Activated T-helper 1 cell treated with anti-CD3 and anti-CD28 coated beads, Interleukin-12 subunit alpha, Interleukin-12 subunit beta, Interleukin-2, Interleukin-4 antibody, amounts not matched to agents 30 ng/mL and 10 ng/mL and 1 ng/mL, durations not matched to agents 14 hours and 24 hours and 36 hours (primary cell): ENCODE measurements around the gene ERO1A. TPM values are rescaled to one million over a fixed set of nuclear protein-coding genes. Genes with fewer than 3 reads are reported as not detected.

Experiments used
- DNase-seq: peaks from one replicate; pipeline ENCODE4 v3.0.0; 2021; ENCODE audit warnings: low spot score
- H3K27ac Mint-ChIP-seq: one replicate; pipeline ENCODE4 v1.8.0; 2021; ENCODE audit warnings: mild to moderate bottlenecking, mixed read lengths
- H3K27me3 Mint-ChIP-seq: one replicate; pipeline ENCODE4 v1.8.0; 2022; ENCODE audit warnings: mild to moderate bottlenecking, moderate library complexity, mixed read lengths; ENCODE audit not compliant: insufficient read depth
- H3K36me3 Mint-ChIP-seq: one replicate; pipeline ENCODE4 v1.8.0; 2021; ENCODE audit warnings: low read depth, mixed read lengths
- H3K4me1 Mint-ChIP-seq: one replicate; pipeline ENCODE4 v1.8.0; 2021; ENCODE audit warnings: low read depth, mixed read lengths
- H3K4me3 Mint-ChIP-seq: one replicate; pipeline ENCODE4 v1.8.0; 2021; ENCODE audit warnings: mild to moderate bottlenecking, moderate library complexity, mixed read lengths
- H3K9me3 Mint-ChIP-seq: one replicate; pipeline ENCODE4 v1.8.0; 2021; ENCODE audit warnings: mixed read lengths
- intact Hi-C: fragments of 100-400 bp; cut with micrococcal nuclease; formaldehyde crosslinking; loops from one replicate; pipeline ENCODE4 v1.15.1; 2024
- total RNA-seq: library from RNA; stranded (reverse); gene quantifications from 2 replicates; pipeline ENCODE4 v1.2.3, GENCODE V29; 2022

Gene ERO1A
- total RNA-seq, 1 donor from 2014 or later = 144 TPM

- H3K4me3 Mint-ChIP-seq = no peak overlapping the region
- H3K4me1 Mint-ChIP-seq = peaks cover 14% of the 10 kb centered on the region
- no peaks in the 10 kb centered on the region for H3K27me3 Mint-ChIP-seq
- DNase-seq = no peak
- H3K36me3 Mint-ChIP-seq = peaks cover 37% of the 10 kb centered on the region
- intact Hi-C loops = loop anchor here (5.0 to 10.0 kb wide), 2 partner anchors 89 to 347 kb away; partner anchors contain the start of genes GPR137C and TXNDC16
- H3K27ac Mint-ChIP-seq = no peak overlapping the region
- peaks cover 14% of the 10 kb centered on the region for H3K9me3 Mint-ChIP-seq
Observed at GRCh38 chr14:52641745-52642144, 53.6 kb downstream of the ERO1A start.

GRCh38 chr14:52640137-52640536 lies 55.2 kb downstream of the ERO1A start:
- Mint-ChIP-seq H3K4me1 (peaks cover 14% of the 10 kb centered on the region), H3K36me3 (peaks cover 28% of the 10 kb centered on the region), H3K4me3 (no peak overlapping the region), H3K27me3 (peaks cover 6% of the 10 kb centered on the region), H3K27ac (peak overlapping the region; percentile 41), H3K9me3 (peaks cover 14% of the 10 kb centered on the region)
- no peak for DNase-seq
- intact Hi-C loops = loop anchor here (5.0 to 10.0 kb wide), 2 partner anchors 88 to 345 kb away; partner anchors contain the start of genes GPR137C and TXNDC16

- no peaks in the 10 kb centered on the region for H3K4me1 Mint-ChIP-seq
- peaks cover 13% of the 10 kb centered on the region for H3K27me3 Mint-ChIP-seq
- H3K27ac Mint-ChIP-seq = no peak overlapping the region
- DNase-seq = no peak
- H3K36me3 Mint-ChIP-seq = no peaks in the 10 kb centered on the region
- no peak overlapping the region for H3K4me3 Mint-ChIP-seq
- no peaks in the 10 kb centered on the region for H3K9me3 Mint-ChIP-seq
- intact Hi-C loops = no loop called here
Observed at GRCh38 chr14:52619687-52620086, 75.7 kb downstream of the ERO1A start.

- no peak overlapping the region for H3K27ac Mint-ChIP-seq
- H3K4me3 Mint-ChIP-seq = no peak overlapping the region
- no peaks in the 10 kb centered on the region for H3K9me3 Mint-ChIP-seq
- H3K27me3 Mint-ChIP-seq = peaks cover 15% of the 10 kb centered on the region
- H3K4me1 Mint-ChIP-seq = no peaks in the 10 kb centered on the region
- H3K36me3 Mint-ChIP-seq = no peaks in the 10 kb centered on the region
- no peak for DNase-seq
- intact Hi-C loops = no loop called here
Observed at GRCh38 chr14:52618602-52619001, 76.8 kb downstream of the ERO1A start.

GRCh38 chr14:52610187-52610586 lies 85.2 kb downstream of the ERO1A start:
- Mint-ChIP-seq H3K4me1 (no peaks in the 10 kb centered on the region), H3K27ac (no peak overlapping the region)

GRCh38 chr14:52609445-52610044 lies 85.8 kb downstream of the ERO1A start:
- no peaks in the 10 kb centered on the region for H3K36me3 Mint-ChIP-seq
- H3K9me3 Mint-ChIP-seq = no peaks in the 10 kb centered on the region
- no peaks in the 10 kb centered on the region for H3K4me1 Mint-ChIP-seq
- H3K27ac Mint-ChIP-seq = no peak overlapping the region
- H3K4me3 Mint-ChIP-seq = no peak overlapping the region
- no peak for DNase-seq
- H3K27me3 Mint-ChIP-seq = peaks cover 10% of the 10 kb centered on the region
- intact Hi-C loops = no loop called here

More at GRCh38 chr14:52610187-52610586, 85.2 kb downstream of the ERO1A start:
- Mint-ChIP-seq H3K27me3 (peaks cover 4% of the 10 kb centered on the region), H3K36me3 (no peaks in the 10 kb centered on the region), H3K9me3 (no peaks in the 10 kb centered on the region), H3K4me3 (no peak overlapping the region)
- DNase-seq = no peak
- intact Hi-C loops = no loop called here

- no peaks in the 10 kb centered on the region for H3K36me3 Mint-ChIP-seq
- DNase-seq = no peak
- H3K4me3 Mint-ChIP-seq = no peak overlapping the region
- peaks cover 12% of the 10 kb centered on the region for H3K27me3 Mint-ChIP-seq
- H3K27ac Mint-ChIP-seq = no peak overlapping the region
- intact Hi-C loops = no loop called here
- peaks cover 4% of the 10 kb centered on the region for H3K4me1 Mint-ChIP-seq
- H3K9me3 Mint-ChIP-seq = no peaks in the 10 kb centered on the region
Observed at GRCh38 chr14:52607061-52607460, 88.3 kb downstream of the ERO1A start.

- H3K4me1 Mint-ChIP-seq = peaks cover 5% of the 10 kb centered on the region
- H3K27me3 Mint-ChIP-seq = peaks cover 15% of the 10 kb centered on the region
- H3K36me3 Mint-ChIP-seq = no peaks in the 10 kb centered on the region
- no peaks in the 10 kb centered on the region for H3K9me3 Mint-ChIP-seq
- no peak overlapping the region for H3K4me3 Mint-ChIP-seq
- intact Hi-C loops = no loop called here
- no peak for DNase-seq
- H3K27ac Mint-ChIP-seq = no peak overlapping the region
Observed at GRCh38 chr14:52602131-52602530, 93.2 kb downstream of the ERO1A start.

GRCh38 chr14:52599974-52600373 lies 95.4 kb downstream of the ERO1A start:
- no peak overlapping the region for H3K27ac Mint-ChIP-seq
- no peak overlapping the region for H3K4me3 Mint-ChIP-seq
- intact Hi-C loops = no loop called here
- H3K36me3 Mint-ChIP-seq = no peaks in the 10 kb centered on the region
- no peak for DNase-seq
- no peaks in the 10 kb centered on the region for H3K9me3 Mint-ChIP-seq
- H3K27me3 Mint-ChIP-seq = peaks cover 11% of the 10 kb centered on the region
- peaks cover 5% of the 10 kb centered on the region for H3K4me1 Mint-ChIP-seq

- no peak overlapping the region for H3K27ac Mint-ChIP-seq
- H3K27me3 Mint-ChIP-seq = peaks cover 7% of the 10 kb centered on the region
- H3K9me3 Mint-ChIP-seq = peaks cover 6% of the 10 kb centered on the region
- H3K4me3 Mint-ChIP-seq = no peak overlapping the region
- H3K36me3 Mint-ChIP-seq = no peaks in the 10 kb centered on the region
- H3K4me1 Mint-ChIP-seq = peaks cover 5% of the 10 kb centered on the region
- intact Hi-C loops = no loop called here
- DNase-seq = no peak
Observed at GRCh38 chr14:52598568-52598967, 96.8 kb downstream of the ERO1A start.

GRCh38 chr14:52596861-52597260 lies 98.5 kb downstream of the ERO1A start:
- no peak for DNase-seq

GRCh38 chr14:52596320-52596719 lies 99.0 kb downstream of the ERO1A start:
- Mint-ChIP-seq H3K36me3 (no peaks in the 10 kb centered on the region), H3K4me1 (no peaks in the 10 kb centered on the region), H3K27me3 (peaks cover 11% of the 10 kb centered on the region), H3K4me3 (no peak overlapping the region), H3K27ac (no peak overlapping the region), H3K9me3 (peaks cover 7% of the 10 kb centered on the region)
- no peak for DNase-seq
- intact Hi-C loops = no loop called here

More at GRCh38 chr14:52596861-52597260, 98.5 kb downstream of the ERO1A start:
- no peak overlapping the region for H3K27ac Mint-ChIP-seq
- H3K4me3 Mint-ChIP-seq = no peak overlapping the region
- no peaks in the 10 kb centered on the region for H3K36me3 Mint-ChIP-seq
- intact Hi-C loops = no loop called here
- peaks cover 11% of the 10 kb centered on the region for H3K27me3 Mint-ChIP-seq
- H3K4me1 Mint-ChIP-seq = no peaks in the 10 kb centered on the region
- H3K9me3 Mint-ChIP-seq = peaks cover 7% of the 10 kb centered on the region

GRCh38 chr14:52590318-52590717 lies 105.0 kb downstream of the ERO1A start:
- H3K4me3 Mint-ChIP-seq = no peak overlapping the region
- no peaks in the 10 kb centered on the region for H3K36me3 Mint-ChIP-seq
- no peaks in the 10 kb centered on the region for H3K4me1 Mint-ChIP-seq
- peaks cover 7% of the 10 kb centered on the region for H3K9me3 Mint-ChIP-seq
- no peak overlapping the region for H3K27ac Mint-ChIP-seq
- DNase-seq = no peak
- peaks cover 11% of the 10 kb centered on the region for H3K27me3 Mint-ChIP-seq
- intact Hi-C loops = no loop called here
